ENCODE measurements around the gene TPH2.

The TPH2 gene

DNA sequence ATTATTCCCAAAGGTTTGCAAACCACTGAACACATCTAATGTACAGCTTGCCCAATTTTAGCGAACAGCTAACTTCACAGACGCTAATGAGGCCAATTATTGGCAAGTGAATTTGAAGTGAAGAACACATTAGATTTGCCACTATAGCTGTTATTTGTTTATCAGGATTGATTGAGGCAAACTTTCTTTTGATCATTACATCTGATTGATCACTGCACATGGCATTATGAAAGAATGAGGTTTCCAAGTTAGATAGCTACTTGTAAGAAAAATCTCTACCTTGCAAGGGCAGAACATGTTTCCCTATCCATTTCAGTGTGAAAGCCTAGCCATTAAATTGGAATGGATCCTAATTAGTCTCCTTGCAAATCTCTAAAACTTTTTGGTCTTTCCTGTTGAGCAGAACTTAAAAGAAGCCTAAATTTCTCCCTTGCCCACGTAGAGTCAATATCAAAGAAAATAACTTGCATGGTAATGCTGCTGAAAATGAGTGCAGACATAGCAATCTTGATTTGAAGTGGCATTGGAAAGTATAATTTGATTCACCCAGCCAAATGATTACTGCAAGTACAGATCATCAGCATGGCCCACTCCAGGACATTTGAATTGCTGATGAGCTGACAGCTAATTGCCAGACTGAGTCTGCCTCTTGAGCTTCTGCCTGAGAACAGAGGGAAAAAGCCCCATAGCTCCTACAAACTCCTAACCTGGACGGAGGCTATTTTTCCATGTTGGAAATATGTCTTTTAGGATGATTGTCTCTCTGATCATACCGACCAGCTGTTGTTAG lies 98.6 kb downstream of the TPH2 start:
- DNase-seq, result no peak

DNA sequence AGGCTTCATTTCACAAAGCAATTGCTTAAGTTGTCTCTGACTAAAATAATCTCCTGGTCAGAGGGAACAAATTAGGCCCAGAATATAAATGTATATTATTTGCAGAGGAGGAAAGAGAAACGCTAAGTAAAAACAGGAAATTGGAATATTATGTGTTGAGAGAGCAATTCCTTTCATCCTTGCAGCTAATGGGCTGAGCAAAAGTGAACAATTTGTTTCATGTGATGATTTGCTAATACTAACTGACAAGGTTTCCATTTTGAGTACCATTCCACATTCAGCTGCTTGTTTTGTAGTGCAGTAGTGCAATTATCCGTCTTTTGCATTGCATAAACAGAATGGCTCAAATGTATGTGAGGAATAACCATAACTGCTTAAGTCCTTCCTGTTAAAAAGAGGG lies 103.2 kb downstream of the TPH2 start:
- DNase-seq, result no peak

DNA sequence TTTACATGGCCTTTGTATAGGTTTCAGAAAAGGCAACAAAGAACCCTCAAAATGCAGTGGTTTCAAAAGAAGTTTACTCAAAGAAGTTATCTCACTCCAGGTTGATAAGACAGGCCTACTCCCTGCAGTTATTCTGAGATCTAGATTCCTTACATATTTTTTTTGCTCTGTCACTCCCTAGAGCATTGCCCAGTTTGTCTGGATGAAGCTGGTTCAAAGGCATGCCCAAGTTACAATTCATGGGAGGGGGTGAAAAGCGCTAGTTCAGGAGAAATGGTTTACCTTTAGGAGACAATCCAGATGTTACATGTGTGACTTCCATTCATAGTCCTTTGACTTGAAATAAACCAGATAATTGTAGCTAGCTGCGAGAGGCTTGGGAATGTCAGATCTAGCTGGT lies 115.0 kb downstream of the TPH2 start:
- no peak for DNase-seq

DNA sequence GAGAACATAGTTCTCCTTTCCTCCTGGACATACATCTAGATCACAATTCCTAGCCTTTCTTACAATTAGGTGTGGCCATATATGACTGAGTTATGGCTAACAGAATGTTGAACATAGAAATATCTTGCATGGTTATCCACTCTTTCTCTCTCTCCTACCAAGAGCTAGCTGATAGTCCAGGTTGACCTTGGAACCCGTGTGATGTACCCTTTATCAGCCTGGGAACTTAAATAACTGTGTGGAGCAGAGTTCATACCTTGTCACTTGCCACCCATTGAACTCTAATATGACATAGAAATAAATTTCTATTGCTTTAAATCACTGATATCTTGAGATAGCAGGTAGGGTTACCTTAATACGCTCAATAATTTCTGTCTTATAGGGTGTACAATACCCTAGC lies 115.9 kb downstream of the TPH2 start:
- DNase-seq, result no peak

DNA sequence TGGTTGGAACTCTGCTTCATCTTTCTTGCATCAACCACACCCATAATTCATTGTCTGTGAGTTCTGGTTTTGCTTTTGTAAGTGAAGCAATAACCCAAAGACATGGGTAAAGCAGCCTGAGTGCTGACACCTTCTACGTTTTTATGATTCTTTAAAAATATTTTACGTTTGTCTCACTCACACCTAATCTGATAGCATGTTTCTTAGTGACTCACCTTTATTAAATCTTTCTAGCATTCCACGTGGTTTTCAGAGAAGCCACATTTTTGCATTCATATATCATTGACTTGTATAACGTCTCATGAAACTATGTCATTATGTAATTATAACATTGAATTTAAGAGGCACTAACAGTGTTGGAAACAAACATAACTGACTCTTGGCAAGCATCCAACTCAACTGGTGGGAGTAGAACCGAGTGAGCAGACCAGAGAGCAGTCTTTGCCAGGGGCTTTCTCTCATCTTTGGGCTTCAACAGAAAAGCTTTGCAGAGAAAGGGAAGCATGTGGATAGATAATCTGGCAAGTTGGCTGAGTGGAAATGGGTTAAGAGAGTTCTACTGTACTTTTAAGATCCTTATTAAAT lies 118.8 kb downstream of the TPH2 start:
- DNase-seq, result no peak

DNA sequence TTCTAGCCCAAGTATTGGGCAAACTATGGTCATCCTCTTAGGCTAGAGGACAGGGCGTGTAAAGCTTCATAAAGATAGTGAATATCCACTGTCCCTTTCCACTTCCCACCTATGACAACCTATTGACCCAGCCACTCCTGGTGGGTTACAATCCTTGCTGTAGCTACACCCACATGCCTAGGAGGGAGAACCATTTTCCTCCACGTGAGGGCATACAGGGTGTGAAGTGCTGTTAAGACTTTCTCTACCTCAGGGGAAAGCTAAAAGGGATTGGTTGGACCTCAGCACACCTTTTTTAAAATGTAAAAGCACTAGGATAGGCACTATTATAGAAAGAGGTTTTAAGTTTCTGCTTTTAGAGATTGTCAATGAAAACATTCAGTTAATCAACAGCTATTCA lies 124.4 kb downstream of the TPH2 start:
- DNase-seq, result no peak

DNA sequence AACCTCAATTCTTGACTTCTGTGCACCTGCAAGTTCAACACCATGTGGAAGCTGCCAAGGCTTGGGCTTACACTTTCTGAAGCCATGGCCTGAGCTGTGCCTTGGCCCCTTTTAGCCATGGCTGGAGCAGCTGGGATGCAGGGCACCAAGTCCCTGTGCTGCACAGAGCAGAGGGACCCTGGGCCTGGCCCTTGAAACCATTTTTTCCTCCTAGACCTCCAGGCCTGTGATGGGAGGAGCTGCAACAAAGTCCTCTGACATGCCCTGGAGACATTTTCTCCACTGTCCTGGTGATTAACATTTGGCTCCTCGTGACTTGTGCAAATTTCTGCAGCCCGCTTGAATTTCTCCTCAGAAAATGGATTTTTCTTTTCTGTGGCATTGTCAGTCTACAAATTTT lies 132.4 kb downstream of the TPH2 start:
- no peak for DNase-seq

DNA sequence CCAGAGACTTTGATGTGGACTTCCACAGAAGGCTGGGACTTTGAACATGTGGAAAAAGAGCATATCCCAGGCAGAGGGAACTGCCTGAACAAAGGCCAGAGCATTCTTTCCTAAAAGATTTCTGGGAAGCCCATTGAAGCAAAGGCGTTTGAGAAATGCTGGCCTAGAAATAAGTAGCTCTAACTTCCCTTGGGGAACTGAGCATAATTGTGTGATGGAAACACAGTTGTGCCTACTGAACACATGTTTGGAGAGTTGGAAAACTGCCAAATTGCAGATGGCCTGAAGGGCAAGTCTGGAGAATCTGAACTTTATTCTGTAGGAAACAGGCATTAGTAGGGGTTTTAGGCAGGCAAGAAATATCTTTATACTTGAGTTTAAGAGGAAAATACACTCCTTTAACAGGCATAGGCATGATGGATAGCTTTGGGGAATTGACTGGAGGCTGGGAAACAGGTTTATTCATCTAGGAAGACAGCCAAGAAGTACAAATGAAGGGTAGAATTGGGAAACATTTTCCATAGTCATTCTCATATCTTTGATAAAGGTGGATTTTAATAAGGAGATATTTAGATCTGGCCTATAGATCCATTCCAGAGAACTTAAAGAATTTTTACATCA lies 134.1 kb downstream of the TPH2 start:
- DNase-seq, result no peak

DNA sequence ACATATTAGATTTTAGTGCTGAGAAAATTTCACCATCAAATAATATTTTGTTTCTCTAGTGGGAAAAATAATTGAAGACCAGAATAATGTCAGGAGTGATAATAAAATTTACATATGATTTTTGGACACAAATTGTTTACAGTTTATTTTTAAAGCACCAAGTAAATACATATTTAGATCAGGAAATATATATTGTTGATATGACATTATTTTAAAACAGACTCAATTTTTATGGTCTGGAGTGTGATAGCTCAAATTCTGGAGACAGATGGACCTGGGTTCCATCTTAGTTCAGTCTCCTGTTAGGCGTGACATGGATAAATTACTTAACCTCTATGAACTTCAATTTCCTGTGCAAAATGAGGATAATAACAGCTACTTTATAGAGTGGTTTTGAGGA lies 135.4 kb downstream of the TPH2 start:
- no peak for DNase-seq

DNA sequence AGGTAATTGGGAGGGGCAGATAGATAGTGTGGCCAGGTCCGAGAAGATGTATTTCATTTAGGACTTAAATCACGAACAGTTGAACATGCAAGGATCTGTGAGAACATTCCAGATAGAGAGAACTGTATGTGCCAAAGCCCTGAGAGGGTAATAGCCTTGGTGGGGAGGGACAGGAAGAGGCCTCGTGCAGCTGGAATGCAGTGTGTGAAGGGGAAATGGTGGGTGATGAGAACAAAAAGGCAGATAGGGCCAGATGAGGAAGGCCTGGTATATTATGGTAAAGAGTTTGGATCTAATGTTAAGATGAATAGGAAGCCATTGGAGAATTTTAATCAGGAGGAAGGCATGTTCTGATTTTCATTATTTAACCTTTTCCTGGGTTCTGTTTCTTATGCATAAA lies 136.3 kb downstream of the TPH2 start:
- no peak for DNase-seq

DNA sequence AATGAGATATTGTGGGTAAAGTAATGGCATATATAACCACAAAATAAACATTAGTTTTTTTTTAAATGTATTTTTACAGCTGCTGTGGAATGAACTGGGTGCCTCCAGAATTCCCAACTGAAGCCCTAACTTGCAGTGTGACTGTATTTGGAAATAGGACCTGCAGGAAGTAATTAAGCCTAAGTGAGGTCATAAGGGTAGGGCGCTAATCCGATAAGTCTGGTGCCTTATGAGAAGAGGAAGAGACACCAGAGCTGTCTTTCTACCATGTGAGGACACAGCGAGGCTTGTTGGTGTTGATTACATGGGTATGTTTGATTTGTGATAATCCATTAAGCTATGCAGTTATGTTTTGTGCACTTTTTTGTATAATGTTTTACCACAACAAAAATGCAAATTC lies 136.8 kb downstream of the TPH2 start:
- DNase-seq, result no peak

DNA sequence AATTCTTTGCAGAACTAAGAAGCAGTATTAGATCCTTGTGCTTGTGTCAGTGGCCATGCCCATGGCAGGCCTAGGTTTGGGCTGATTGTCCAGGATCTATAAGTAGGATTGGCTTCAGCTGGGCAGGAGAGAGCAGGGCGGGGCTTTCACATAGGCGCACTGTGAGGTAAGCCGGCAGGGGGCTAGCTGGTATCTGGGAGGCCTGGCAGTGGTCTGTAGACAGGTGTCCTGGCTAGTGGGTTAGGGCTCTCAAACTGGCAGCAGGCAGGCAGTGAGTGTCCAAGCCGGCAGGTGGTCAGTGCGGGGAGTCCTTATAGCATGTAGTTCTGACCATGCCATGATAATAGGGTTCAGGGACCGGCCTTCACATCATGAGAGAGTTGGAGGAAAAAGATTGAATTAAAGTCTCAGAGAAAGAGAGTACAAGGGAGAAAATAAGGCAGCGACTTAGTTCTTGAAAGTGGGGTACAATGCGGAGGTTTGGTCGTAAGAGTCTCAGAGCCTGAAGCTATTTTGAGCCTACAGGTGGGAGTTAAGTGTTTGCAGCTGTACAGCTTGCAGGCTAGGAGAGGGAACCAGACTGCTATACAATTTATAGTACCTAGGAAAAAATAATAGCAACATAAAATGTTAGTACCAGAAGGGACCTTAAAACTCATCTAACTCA lies 137.4 kb downstream of the TPH2 start:
- DNase-seq, result no peak

DNA sequence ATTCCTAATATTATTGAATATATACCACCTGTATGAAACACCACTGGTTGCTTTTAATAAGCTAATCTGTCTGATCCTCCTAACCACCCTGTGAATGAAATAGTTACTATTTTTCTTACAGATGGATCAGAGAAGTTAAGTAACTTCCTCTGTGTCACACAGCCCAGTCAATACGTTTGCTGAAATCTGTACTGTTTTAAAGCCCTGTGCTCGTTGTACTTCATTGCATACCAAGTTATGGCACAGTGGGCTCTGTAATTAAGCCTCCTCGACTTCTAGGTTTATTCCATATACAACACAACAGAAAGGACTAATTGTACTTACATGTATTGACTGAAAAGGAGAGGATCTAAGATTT lies 137.9 kb downstream of the TPH2 start:
- DNase-seq, result no peak

DNA sequence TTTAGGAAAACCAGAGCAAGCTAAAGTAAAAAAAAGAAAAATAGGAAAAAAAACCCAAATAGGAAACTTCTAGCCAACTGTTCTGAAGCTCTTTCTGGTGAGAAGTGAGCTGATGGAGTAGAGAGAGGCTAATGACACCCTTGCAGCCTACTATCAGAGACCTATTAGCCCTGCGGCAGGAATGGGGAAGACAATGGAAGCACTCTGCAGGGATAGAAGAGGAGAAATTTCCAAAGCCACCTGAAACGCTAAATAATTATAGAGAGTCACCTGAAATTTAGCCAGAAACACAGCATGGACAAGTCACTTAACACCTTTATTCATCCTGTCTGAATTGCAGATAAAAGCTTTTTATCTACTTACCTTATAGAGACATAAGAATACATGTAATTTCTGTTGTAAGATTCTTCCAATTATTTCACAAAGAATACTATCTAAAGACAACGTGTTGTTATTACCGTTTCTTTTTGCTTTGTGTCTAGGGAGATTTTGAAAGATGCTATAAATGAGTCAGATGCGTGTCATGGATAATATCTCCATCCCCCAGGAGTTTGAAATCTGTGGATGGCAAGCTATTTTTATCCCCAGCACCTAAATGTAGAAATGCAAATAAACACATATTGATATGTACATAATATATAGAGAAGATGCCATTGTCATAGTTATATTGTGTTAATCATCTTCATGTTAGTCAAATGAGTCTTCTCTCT lies 138.6 kb downstream of the TPH2 start:
- no peak for DNase-seq

DNA sequence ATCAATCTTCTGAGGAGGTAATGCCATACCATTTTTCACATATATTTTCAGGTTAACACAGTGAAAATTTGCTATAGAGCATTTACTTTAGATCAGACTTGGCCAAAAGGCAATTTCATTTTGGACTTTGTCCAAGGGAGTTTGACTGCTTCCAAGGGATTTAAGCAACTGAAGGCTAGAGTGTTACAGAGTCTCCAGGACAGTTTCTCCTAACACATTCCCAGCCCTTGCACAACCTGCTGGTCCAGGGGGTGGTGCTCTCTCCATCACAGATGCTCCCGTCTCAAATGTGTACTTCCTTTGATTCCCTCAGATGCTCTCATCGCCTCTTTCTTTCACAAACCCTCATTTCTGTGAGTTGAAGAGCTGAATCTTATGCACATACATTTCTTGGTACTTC lies 143.1 kb downstream of the TPH2 start:
- DNase-seq, result no peak
